A549 treated with Hydrocortisone at 1 μM for 4 hours (cell line): ENCODE measurements around the gene LRRC73. TPM values are rescaled to one million over a fixed set of nuclear protein-coding genes. Genes with fewer than 3 reads are reported as not detected.

Source experiments
- total RNA-seq: library from RNA; stranded (reverse); fragments of 200-300 nt; extraction: Qiagen RNA extraction; gene quantifications from 5 replicates; pipeline ENCODE4 v1.2.3, GENCODE V29; 2022

The LRRC73 gene
- total RNA-seq = 0.71 to 1.4 TPM (median 1.1 TPM) in 5 replicates

GRCh38 chr6:43509984-43510826 is at the start of gene LRRC73:
Gene LRRC73 (minus strand): TSS chr6:43510346. CDS start chr6:43509785, 561 bp downstream.

GRCh38 chr6:43516697-43517504 is 6.8 kb upstream of the LRRC73 start, which contains the start of the genes POLR1C and YIPF3:
Gene POLR1C (plus strand): TSS chr6:43517089. CDS start chr6:43517110, 21 bp downstream.
Gene YIPF3 (minus strand): TSS chr6:43516926. CDS start chr6:43516807, 119 bp downstream.

GRCh38 chr6:43477235-43478007 is 32.7 kb downstream of the LRRC73 start, which contains the start of gene TJAP1:
Gene TJAP1 (plus strand): TSS chr6:43477570. CDS start chr6:43499002, 21,432 bp downstream.

Other genes starting within 250 kb of the LRRC73 start
- not detected in 5 replicates for gene SLC22A7, start 212.1 kb downstream of the LRRC73 start, total RNA-seq
- gene CRIP3, start 201.5 kb downstream of the LRRC73 start, total RNA-seq = 0.31 to 0.45 TPM (median 0.37 TPM) in 4 of 5 replicates, not detected in the other
- 3.6 to 6.7 TPM (median 5.0 TPM) in 5 replicates for gene ZNF318, start 140.7 kb downstream of the LRRC73 start, total RNA-seq
- 7.7 to 10.6 TPM (median 9.2 TPM) in 5 replicates for gene ABCC10, start 82.8 kb downstream of the LRRC73 start, total RNA-seq
- gene DLK2, start 54.8 kb downstream of the LRRC73 start, total RNA-seq = 5.6 to 8.1 TPM (median 7.6 TPM) in 5 replicates
- 17.8 to 19.6 TPM (median 18.8 TPM) in 5 replicates for gene TJAP1, start 32.8 kb downstream of the LRRC73 start, total RNA-seq
- gene YIPF3, start 6.6 kb upstream of the LRRC73 start, total RNA-seq = 64.0 to 74.4 TPM (median 71.7 TPM) in 5 replicates
- 44.0 to 54.8 TPM (median 47.0 TPM) in 5 replicates for gene POLR1C, start 6.7 kb upstream of the LRRC73 start, total RNA-seq
- gene XPO5, start 65.7 kb upstream of the LRRC73 start, total RNA-seq = 24.5 to 32.5 TPM (median 26.6 TPM) in 5 replicates
- gene POLH, start 65.8 kb upstream of the LRRC73 start, total RNA-seq = 7.6 to 11.6 TPM (median 10.3 TPM) in 5 replicates
- gene GTPBP2, start 118.9 kb upstream of the LRRC73 start, total RNA-seq = 13.9 to 19.2 TPM (median 18.4 TPM) in 5 replicates
- 33.7 to 38.3 TPM (median 36.7 TPM) in 5 replicates for gene MAD2L1BP, start 125.5 kb upstream of the LRRC73 start, total RNA-seq
- gene RSPH9, start 134.7 kb upstream of the LRRC73 start, total RNA-seq = 0.14 to 0.33 TPM (median 0.17 TPM) in 5 replicates
- 46.1 to 48.8 TPM (median 48.0 TPM) in 5 replicates for gene MRPS18A, start 177.4 kb upstream of the LRRC73 start, total RNA-seq